Gastroesophageal sphincter (tissue), 4 donors: Measurements from ENCODE around the gene HES4. TPM values are rescaled to one million over a fixed set of nuclear protein-coding genes. Genes with fewer than 3 reads are reported as not detected.

ENCODE experiments used
- ATAC-seq: fragments of 150-250 bp; one replicate; pipeline ENCODE4 v1.9.1; 2016; ENCODE audit warnings: mild to moderate bottlenecking, moderate library complexity
- H3K27ac ChIP-seq, 4 donors: fragments of 200-600 bp; sonication (generic) in 3 of 4; 1 replicate in 3 of 4; 2 replicates in 1 of 4; pipeline ENCODE4 v1.5.1; 2016 to 2019
- H3K27me3 ChIP-seq: fragments of 200-600 bp; sonication (generic); one replicate; pipeline ENCODE4 v1.5.1; 2019
- H3K36me3 ChIP-seq, 2 donors: fragments of 200-600 bp; sonication (generic); one replicate each; pipeline ENCODE4 v1.5.1; 2019; ENCODE audit warnings: control low read depth in 1 of 2
- H3K4me1 ChIP-seq, 3 donors: fragments of 200-600 bp; sonication (generic); 1 replicate in 2 of 3; 2 replicates in 1 of 3; pipeline ENCODE4 v1.5.1; 2016 to 2019; ENCODE audit warnings: control low read depth in 2 of 3
- H3K4me3 ChIP-seq, 2 donors: fragments of 200-600 bp; sonication (generic); one replicate each; pipeline ENCODE4 v1.5.1; 2019; ENCODE audit warnings: mild to moderate bottlenecking in 1 of 2, moderate library complexity in 1 of 2
- H3K9me3 ChIP-seq, 3 donors: fragments of 200-600 bp; sonication (generic); one replicate each; pipeline ENCODE4 v1.5.1; 2017 to 2019; ENCODE audit warnings: control low read depth in 2 of 3
- EP300 ChIP-seq: sonication (generic); formaldehyde crosslinking; IDR thresholded peaks from one replicate; pipeline ENCODE4 v1.6.1; 2017; ENCODE audit warnings: antibody characterized with exemption, mild to moderate bottlenecking
- POLR2A ChIP-seq, 2 donors: fragments of 450-650 bp; IDR thresholded peaks; one replicate each; pipeline ENCODE4 v1.6.1; 2017; ENCODE audit warnings: antibody characterized with exemption in 2 of 2, mild to moderate bottlenecking in 2 of 2, moderate library complexity in 1 of 2
- POLR2AphosphoS5 ChIP-seq: sonication (generic); formaldehyde crosslinking; IDR thresholded peaks from one replicate; pipeline ENCODE4 v1.6.1; 2017; ENCODE audit warnings: antibody characterized with exemption
- WGBS, 2 donors: methylation state at CpG; one replicate each; pipeline ENCODE4 v1.1.5; 2018; ENCODE audit warnings: low coverage in 1 of 2; 5-methylcytosine and 5-hydroxymethylcytosine counted together
- small RNA-seq, 4 donors: library from RNA; depleted of rRNA; stranded (forward); fragments of <200 nt; gene quantifications; one replicate each; pipeline ENCODE3, GENCODE V24; 2016
- total RNA-seq, 4 donors: library from RNA; depleted of rRNA; stranded (reverse); fragments of >200 nt; gene quantifications; one replicate each; pipeline ENCODE4 v1.1.0, GENCODE V29; 2016
- TF ChIP-seq, protein P1 (sequence below), 4 experiments: fragments of 200-600 bp in 2 of 4; fragments of 450-650 bp in 2 of 4; sonication (generic) in 1 of 4; IDR thresholded peaks; one replicate each; pipeline ENCODE4 v1.5.1; 2017 to 2019; ENCODE audit warnings: antibody characterized with exemption in 4 of 4, mild to moderate bottlenecking in 2 of 4, moderate library complexity in 2 of 4

HES4 gene
- total RNA-seq, 4 donors from 2014 or later: 33.6 to 77.6 (median 48.4) TPM

GRCh38 chr1:952201-952600 lies 47.7 kb downstream of the HES4 start:
- Histone ChIP-seq H3K9me3 (no peaks in the 10 kb centered on the region), H3K4me1 (peaks cover 0 to 5% (median 0%) of the 10 kb centered on the region in 3 donors), H3K27me3 (no peaks in the 10 kb centered on the region), H3K4me3 (no peak overlapping the region), H3K36me3 (peaks cover 0 to 99% of the 10 kb centered on the region in 2 donors), H3K27ac (no peak overlapping the region)
- no peak for ATAC-seq
- no CpG with 5 or more reads among the region's 15 CpGs for WGBS, 2 donors
- TF ChIP-seq EP300: no peak
- no peak for TF ChIP-seq POLR2AphosphoS5
- TF ChIP-seq, protein P1, sequence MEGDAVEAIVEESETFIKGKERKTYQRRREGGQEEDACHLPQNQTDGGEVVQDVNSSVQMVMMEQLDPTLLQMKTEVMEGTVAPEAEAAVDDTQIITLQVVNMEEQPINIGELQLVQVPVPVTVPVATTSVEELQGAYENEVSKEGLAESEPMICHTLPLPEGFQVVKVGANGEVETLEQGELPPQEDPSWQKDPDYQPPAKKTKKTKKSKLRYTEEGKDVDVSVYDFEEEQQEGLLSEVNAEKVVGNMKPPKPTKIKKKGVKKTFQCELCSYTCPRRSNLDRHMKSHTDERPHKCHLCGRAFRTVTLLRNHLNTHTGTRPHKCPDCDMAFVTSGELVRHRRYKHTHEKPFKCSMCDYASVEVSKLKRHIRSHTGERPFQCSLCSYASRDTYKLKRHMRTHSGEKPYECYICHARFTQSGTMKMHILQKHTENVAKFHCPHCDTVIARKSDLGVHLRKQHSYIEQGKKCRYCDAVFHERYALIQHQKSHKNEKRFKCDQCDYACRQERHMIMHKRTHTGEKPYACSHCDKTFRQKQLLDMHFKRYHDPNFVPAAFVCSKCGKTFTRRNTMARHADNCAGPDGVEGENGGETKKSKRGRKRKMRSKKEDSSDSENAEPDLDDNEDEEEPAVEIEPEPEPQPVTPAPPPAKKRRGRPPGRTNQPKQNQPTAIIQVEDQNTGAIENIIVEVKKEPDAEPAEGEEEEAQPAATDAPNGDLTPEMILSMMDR (IDR thresholded peaks at IDR 0.05): no peak
- no peak for TF ChIP-seq POLR2A (IDR thresholded peaks at IDR 0.05)

GRCh38 chr1:951364-951763 lies 48.5 kb downstream of the HES4 start:
- Histone ChIP-seq H3K27me3 (no peaks in the 10 kb centered on the region), H3K9me3 (no peaks in the 10 kb centered on the region), H3K27ac (no peak overlapping the region), H3K36me3 (peaks cover 0 to 100% of the 10 kb centered on the region in 2 donors), H3K4me3 (no peak overlapping the region), H3K4me1 (no peaks in the 10 kb centered on the region)
- no peak for ATAC-seq
- WGBS, 2 donors: 20 to 57% methylated on average over 1 to 2 of the region's 6 CpGs
- TF ChIP-seq POLR2A (IDR thresholded peaks at IDR 0.05): no peak
- TF ChIP-seq, protein P1 (IDR thresholded peaks at IDR 0.05): no peak
- TF ChIP-seq EP300: no peak
- TF ChIP-seq POLR2AphosphoS5: no peak

- WGBS, 2 donors: no CpG with 5 or more reads among the region's 23 CpGs
- no peak for ATAC-seq
- no peak for TF ChIP-seq EP300
- no peak for TF ChIP-seq POLR2AphosphoS5
- TF ChIP-seq, protein P1 (IDR thresholded peaks at IDR 0.05): no peak
- TF ChIP-seq POLR2A (IDR thresholded peaks at IDR 0.05): no peak
- H3K4me3 ChIP-seq: no peak overlapping the region
- no peaks in the 10 kb centered on the region for H3K27me3 ChIP-seq
- H3K9me3 ChIP-seq: no peaks in the 10 kb centered on the region
- no peaks in the 10 kb centered on the region for H3K4me1 ChIP-seq
- H3K27ac ChIP-seq: no peak overlapping the region
- peaks cover 0 to 100% of the 10 kb centered on the region in 2 donors for H3K36me3 ChIP-seq
These were observed 49.0 kb downstream of the HES4 start for GRCh38 chr1:950881-951280.

DNA sequence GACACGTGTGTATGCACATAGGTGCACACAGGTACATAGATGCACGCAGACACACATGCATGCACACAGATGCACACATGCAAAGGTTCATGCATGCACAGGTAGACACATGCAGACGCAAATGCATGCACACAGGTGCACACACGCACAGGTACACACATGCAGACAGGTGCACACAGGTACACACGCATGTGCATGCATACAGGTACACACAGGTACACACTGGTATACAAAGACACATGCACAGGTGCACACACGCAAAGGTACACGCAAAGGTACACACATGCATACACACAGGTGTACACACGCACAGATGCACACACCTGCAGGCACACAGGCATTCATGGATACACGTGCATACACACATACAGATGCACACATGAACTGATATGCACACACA lies 49.6 kb downstream of the HES4 start:
- ATAC-seq: no peak
- no peaks in the 10 kb centered on the region for H3K9me3 ChIP-seq
- peaks cover 0 to 100% of the 10 kb centered on the region in 2 donors for H3K36me3 ChIP-seq
- WGBS, 2 donors: 80 to 92% methylated on average over 2 to 3 of the region's 9 CpGs
- H3K27ac ChIP-seq: no peak overlapping the region
- no peak for TF ChIP-seq POLR2AphosphoS5
- TF ChIP-seq, protein P1 (IDR thresholded peaks at IDR 0.05): no peak
- no peak for TF ChIP-seq POLR2A (IDR thresholded peaks at IDR 0.05)
- no peak for TF ChIP-seq EP300
- H3K27me3 ChIP-seq: no peaks in the 10 kb centered on the region
- no peak overlapping the region for H3K4me3 ChIP-seq
- peaks cover 0 to 2% (median 0%) of the 10 kb centered on the region in 3 donors for H3K4me1 ChIP-seq

Small RNAs within 50 kb of the gene (small RNA-seq; reads per million reads assigned to genes)
- 0 reads per million in 4 donors for gene AL645608.3

Other genes starting within 250 kb of the HES4 start
- 10 to 100 TPM; 14.2 to 21.2 (median 17.4) TPM for gene SAMD11, start 76.2 kb downstream of the HES4 start, total RNA-seq
- gene NOC2L, start 40.8 kb downstream of the HES4 start, total RNA-seq: 10 to 100 TPM; 36.3 to 54.1 (median 45.2) TPM
- gene KLHL17, start 39.5 kb downstream of the HES4 start, total RNA-seq: 10 to 100 TPM in 2 of 4 donors, 1 to 10 TPM in 2; 3.6 to 12.0 (median 10.1) TPM
- gene PLEKHN1, start 33.6 kb downstream of the HES4 start, total RNA-seq: 1 to 10 TPM in 1 of 4 donors, under 1 TPM in 1, not detected in 2; 0.62 to 2.3 TPM
- 1 to 10 TPM in 2 of 4 donors, under 1 TPM in 1, not detected in 1; 0.39 to 1.9 (median 1.4) TPM for gene PERM1, start 18.0 kb downstream of the HES4 start, total RNA-seq
- 10 to 100 TPM; 26.9 to 56.2 (median 45.9) TPM for gene ISG15, start 13.4 kb upstream of the HES4 start, total RNA-seq
- 10 to 100 TPM; 18.0 to 33.6 (median 23.5) TPM for gene AGRN, start 20.0 kb upstream of the HES4 start, total RNA-seq
- 1 to 10 TPM in 1 of 4 donors, not detected in 3; 1.1 TPM for gene RNF223, start 74.2 kb upstream of the HES4 start, total RNA-seq
- 10 to 100 TPM in 2 of 4 donors, 1 to 10 TPM in 2; 6.3 to 15.3 (median 9.9) TPM for gene C1orf159, start 116.0 kb upstream of the HES4 start, total RNA-seq
- gene TTLL10, start 173.8 kb upstream of the HES4 start, total RNA-seq: under 1 TPM in 1 of 4 donors, not detected in 3; 0.23 TPM
- gene TNFRSF18, start 206.5 kb upstream of the HES4 start, total RNA-seq: 1 to 10 TPM in 1 of 4 donors, under 1 TPM in 1, not detected in 2; 0.35 to 2.2 TPM
- 1 to 10 TPM in 3 of 4 donors, under 1 TPM in 1; 0.93 to 1.6 (median 1.3) TPM for gene TNFRSF4, start 214.1 kb upstream of the HES4 start, total RNA-seq
- 100 to 1,000 TPM in 2 of 4 donors, 10 to 100 TPM in 2; 84.2 to 115 (median 93.9) TPM for gene SDF4, start 231.9 kb upstream of the HES4 start, total RNA-seq
- 10 to 100 TPM; 12.3 to 24.1 (median 15.0) TPM for gene B3GALT6, start 232.1 kb upstream of the HES4 start, total RNA-seq
- gene C1QTNF12, start 246.6 kb upstream of the HES4 start, total RNA-seq: 1 to 10 TPM in 3 of 4 donors, under 1 TPM in 1; 0.96 to 2.8 (median 1.7) TPM